22Rv1 (cell line): Measurements from ENCODE around the gene TMEM170B.

ENCODE experiments used
- CTCF ChIP-seq: fragments of 450-650 bp; IDR thresholded peaks from 2 replicates; pipeline ENCODE4 v1.5.1; 2017; ENCODE audit warnings: mild to moderate bottlenecking
- ZFX ChIP-seq: fragments of 450-650 bp; IDR thresholded peaks from 2 replicates; pipeline ENCODE4 v1.6.1; 2017; ENCODE audit warnings: antibody characterized with exemption, borderline replicate concordance

GRCh38 chr6:11595903-11596302 is 58.4 kb downstream of the TMEM170B start:
- TF ChIP-seq CTCF (no peak), ZFX (no peak)
